Cerebellar cortex (tissue), 1 donor: ENCODE results near the gene IBA57.

Source experiments
- DNase-seq: peaks from one replicate; pipeline ENCODE4 v3.0.0-alpha.2; 2015; ENCODE audit warnings: low spot score

Gene IBA57

DNA sequence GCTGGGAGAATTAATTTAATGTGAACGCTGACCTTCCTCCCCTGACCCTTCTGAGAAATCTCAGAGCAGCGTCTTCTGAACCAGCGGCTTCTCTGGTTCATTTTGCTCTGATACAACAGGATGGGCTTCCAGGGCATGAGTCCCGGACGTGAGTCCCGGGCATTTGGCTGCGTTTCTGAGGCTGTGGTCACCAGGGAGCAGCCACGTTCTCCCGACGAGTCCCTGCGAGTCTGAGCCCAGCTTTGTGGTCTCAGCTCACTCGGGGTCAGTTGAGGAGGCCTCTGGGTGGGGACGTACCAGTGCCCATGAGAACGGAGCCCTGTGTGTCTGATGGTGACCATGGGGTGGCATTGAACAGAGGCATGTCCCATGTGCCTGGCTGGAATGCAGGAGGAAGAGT is 24.6 kb downstream of the IBA57 start:
- no peak for DNase-seq

DNA sequence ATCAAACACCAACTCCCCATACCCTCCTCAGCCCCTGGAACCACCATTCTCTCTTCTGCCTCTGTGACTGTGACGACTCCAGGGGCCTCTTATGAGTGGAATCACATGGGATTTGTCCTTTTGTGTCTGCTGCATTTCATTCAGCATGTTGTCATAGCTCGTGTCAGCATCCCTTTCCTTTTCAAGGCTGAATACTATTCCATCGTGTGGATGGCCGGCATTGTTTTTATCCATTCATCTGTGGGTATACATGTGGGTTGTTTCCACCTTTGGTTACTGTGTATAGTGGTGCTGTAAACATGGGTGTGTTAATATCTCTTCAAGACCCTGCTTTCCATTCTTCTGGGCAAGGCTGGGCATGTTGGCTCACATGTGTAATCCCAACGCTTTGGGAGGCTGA is 25.2 kb downstream of the IBA57 start:
- DNase-seq: no peak

DNA sequence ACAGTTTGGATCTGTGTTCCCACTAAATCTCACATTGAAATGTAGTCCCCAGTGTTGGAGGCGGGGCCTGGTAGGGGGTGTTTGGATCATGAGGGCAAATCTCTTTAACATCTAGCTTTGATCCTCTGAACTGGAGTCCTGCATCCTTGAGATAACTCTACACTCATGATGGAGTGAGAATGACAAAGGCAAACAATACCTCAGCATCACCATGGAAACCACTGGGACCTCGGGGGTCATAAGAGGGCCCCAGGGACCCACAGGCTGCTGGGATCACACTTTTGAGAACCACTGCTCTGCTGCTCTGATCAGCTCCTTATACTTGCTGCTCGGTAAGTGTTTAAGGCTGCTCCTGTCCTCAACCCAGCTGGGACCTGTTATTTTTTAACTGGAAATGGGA is 28.8 kb downstream of the IBA57 start:
- DNase-seq: no peak

DNA sequence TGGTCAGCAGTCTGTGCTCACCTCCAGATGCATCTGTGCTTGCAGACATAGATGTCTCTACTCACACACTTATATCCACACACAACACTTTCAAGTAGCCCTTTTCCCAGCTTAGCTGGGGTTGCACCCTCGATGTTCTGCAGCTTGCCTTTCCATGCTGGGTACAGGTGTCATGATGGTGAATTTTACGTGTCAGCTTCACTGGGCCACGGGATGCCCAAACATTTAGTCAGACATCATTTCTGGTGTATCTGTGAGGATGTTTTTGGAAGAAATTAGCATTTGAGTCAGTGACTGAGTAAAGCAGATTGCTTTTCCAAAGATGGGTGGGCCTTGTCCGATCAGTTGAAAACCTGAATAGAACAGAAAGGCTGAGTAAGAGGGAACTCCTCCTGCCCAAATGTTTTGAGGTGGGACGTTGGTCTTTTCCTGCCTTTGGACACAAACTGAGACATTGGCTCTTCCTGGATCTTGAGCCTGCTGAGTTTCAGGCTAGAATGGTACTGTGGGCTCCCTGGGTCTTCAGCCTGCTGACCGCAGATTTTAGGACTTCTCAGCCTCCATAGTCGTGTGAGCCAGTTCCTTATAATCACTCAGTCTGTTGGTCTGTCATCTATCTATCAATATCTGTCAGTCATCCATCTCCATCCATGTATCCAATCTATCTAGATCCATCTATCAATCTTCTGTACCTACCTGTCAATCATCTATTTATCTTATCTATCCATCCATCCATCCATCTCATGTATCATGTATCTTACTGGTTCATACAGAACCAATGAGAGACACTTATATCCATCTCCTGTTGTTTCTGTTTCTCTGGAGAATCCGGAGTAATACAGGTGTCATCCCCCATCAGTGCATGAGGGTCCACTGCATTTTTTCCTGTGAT is 29.6 kb downstream of the IBA57 start:
- no peak for DNase-seq

DNA sequence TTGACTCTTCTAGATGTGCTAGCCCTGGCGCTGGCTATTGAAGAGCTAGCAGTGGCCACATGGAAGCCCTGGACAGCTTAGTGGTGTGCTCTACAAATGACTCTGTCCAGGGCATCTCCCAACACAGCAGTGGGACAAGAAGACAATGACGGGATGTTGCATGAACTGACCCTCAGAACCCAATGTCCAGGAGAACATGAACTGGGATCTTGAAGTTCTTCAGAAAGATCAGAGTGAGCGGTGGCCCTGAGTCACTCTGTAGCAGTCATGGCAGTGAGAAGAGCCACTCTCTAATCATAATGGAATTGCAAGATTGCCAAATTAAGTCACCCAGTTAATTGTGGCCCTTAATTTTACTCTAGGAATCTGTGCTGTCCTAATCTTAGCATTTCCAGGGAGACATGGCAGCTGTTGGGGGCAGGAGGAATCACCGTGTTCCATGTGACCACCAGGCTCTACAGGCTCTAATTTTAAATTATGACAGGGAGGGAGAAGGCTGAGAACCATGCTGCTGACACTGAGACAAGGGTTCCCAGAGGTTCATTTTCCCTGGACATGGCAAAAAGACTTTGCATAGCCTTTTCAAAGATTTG is 32.0 kb downstream of the IBA57 start:
- no peak for DNase-seq

DNA sequence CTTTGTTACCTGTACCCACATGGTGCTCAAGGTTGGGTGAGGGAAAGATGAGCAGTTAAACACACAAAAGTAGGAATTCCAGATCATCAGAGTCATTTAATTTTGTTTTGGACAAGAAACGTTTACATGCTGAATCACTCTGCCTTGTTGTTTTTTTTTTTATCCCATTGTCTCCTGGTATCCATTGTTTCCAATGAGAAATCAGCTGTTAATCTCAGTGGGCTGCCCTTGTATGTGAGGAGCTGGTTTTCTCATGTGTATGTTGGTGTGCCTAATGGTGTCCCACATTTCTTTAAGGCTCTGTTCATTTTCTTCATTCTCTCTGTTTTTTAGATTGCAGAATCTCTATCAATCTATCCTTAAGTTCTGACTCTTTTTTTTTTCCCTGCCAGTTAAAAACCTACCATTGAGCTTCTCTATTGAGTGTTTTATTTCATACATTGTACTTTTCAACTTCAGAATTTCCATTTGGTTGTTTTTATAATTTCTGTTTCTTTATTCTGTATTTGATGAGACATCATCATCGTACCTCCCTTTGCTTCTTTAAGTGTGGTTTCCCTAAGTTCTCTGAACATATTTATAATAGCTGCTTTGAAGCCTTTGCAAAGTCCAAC is 33.5 kb downstream of the IBA57 start:
- no peak for DNase-seq

DNA sequence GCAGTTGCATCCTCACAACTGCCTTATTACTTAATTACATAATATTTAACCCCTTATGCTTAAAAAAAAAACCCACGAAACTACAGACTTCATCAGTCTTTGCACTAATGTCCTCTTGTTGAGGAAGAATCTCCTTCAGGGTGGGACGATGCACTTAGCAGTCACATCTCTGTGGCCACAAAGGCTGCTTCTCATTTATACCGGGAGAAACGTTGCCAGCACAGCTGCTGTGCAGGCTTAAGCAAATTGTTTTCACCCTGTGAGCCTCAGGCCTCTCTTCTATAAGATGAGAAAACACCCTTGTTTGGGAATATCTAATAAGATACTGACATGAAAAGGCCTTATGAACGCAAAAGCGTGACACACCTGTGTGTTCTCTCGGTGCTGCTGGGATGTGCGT is 39.4 kb downstream of the IBA57 start:
- no peak for DNase-seq

DNA sequence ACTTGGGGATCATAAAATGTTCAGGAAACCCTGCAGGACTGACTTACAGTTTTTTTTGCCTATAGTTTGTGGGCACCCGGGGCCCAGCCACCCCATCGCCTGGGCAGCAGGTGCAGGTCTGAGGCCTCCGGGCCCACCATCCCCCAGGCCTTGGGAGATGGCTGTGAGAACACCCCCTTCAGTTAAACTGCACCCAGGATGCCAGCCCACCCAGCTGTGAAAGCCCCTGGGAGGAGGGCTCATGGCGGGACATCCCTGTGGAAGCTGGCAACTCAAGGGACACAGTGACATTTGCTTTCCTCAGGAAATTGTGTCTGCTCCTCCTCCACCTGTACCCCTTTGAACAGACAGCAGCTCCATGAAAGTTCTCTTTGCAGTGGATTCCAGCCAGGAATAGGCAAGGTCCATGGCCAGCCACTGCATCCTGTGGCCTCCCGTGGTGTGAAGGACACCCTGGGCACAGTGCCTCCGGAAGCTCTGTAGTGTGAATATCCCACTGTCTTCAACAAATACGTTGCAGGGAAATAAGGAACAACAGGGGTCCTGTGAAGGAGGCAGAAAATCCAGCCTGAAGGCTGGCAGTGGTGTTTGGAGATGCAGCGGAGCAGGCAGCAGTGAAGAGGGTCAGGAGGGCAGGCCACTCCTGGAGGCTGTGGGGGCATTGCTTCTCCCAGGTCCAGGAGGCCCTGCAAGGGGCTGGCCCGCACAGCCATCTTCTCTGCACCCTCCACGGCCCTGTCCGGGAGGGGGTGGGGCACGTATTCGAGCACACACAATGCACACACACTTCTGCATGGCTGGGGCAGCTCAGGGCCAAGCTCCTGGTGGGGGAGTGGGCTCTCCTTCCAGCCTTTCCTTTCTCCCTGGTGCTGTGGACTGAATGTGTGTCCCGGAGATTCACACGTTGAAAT is 40.2 kb downstream of the IBA57 start:
- no peak for DNase-seq

DNA sequence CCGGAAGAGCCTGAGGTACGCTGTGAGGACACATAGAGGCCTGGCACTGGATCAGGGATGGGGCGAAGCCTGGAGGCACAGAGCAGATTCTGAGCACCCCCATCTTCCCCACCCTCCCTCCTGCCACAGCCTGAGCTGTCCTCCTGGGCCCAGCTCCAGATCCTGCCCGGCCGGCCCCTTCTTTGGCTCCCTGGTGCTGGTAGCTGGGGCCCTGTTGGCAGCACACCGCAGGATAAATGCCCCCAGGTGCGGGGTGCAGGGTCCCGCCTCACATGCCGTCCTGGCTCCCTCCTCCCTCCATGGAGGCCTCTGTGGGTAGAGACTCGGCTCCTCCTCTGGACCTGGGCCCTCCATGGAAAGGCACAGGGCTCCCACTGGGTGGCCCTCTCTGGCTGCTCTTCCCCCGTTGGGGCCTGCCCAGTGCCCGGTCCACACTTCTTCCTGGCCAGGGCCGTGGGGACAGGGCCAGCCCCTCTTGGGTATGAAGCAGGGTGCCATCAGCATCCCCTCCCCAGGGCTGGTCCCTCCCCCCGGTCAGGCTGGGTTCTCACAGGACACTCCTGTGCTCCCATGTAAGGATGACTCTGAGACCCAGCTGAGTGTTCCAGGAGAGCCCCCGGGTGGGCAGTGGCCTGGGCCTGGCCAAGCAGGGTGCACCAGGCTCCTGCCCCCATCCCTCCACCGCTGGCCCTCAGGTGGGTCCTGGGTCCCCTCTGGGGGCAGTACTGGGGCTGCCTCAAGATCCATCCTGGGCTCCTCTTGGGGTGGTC is 41.2 kb downstream of the IBA57 start:
- DNase-seq: no peak

DNA sequence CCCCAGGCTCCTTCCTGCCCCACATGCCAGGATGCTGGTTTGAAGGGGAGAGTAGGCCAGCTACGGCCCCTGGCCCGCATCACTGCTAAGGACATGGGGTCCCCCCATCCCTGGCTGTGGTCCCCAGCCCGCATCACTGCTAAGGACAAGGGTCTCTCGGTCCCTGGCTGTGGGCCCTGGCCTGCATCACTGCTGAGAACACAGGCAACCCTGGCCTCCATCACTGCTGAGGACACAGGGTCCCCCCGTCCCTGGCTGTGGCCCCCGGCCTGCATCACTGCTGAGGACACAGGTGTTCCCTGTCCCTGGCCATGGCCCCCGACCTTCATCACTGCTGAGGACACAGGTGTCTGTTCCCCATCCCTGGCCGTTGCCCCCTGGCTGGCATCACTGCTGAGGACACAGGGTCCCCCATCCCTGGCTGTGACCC is 41.8 kb downstream of the IBA57 start:
- DNase-seq: no peak

DNA sequence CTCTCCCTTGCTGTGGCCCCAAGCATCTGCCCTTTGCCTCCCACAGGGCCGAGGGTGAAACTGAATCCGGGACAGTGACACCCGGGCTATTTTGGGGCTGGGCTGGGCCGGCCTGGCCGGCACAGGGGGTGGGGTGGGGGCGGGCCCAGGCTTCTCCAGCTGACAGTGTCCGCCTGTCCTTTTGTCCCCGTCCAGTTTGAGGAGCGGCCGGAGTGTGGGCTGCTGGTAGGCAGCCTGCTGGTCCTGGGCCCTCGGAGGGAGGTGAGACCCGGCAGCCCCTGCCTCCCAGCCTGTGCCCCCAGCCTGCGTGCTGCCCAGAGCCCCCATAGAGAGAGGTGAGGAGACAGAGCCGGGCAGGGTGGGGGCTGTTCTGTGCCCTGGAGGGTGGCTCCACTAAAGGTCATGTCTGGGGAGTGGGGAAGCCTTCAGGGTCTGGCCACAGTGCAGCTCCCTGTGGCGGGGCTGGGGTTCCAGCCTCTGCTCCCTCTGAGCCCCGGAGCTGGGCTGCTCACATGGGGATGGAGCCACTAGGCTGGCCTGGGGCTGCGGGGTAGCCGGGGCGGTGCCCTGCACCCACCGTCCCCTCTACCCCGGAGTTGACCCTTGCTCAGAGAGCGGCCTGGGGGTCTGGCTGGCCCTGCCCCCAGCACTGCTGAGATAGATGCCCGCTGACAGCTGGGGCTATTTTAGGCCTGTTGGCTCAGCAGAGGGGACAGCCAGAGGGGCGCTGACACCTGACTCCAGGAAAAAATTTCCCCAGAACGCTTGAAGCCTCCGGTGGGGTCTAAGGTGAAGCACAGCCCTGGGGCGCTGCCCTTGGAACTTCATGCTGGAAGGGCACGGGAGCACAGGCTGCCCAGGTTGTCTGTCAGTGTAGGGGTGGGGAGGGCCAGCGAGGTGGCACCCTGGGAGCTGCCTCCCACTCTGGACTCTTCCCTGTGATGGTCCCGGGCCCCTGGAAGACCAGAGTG is 42.5 kb downstream of the IBA57 start, which contains the start of gene OBSCN:
Gene OBSCN, plus strand, starts transcription at position 194 of the 971 bp plus-strand sequence. CDS start 3,740 bp downstream, outside the sequence.
- no peak for DNase-seq

DNA sequence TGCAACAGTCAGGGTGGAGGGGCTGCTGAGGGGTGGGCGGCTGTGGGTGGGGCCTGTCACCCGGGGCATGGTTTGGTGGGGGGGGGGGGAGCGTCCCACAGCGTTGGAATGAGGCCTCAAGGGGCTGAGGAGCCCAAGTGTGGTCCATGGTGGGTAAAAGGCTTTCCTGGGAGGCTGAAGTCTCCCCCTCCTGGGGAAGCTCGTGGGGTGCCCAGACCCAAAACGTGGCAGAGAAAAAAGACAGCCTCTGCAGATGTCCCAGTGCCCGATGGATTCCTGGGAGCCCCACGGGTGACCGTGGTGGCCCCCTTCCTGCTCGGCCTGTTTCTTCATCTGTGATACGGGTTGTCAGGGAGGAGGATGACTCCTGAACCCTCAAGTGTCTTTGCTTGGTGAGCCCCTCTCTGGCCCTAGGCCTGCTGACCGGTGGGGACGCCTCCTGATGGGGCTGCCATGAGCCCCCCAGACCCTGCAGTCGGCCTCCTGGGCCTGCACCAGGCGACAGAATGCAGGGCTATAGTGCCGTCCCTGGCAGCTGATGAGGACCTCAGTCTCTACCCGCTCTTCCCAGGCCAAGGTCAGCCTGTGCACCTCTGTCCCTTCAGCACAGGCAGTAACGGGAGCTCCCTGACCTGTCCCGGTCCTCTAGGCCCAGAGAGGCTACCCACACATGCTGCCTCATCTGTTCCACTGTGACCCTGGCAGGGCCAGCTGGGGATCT is 43.4 kb downstream of the IBA57 start:
- no peak for DNase-seq

DNA sequence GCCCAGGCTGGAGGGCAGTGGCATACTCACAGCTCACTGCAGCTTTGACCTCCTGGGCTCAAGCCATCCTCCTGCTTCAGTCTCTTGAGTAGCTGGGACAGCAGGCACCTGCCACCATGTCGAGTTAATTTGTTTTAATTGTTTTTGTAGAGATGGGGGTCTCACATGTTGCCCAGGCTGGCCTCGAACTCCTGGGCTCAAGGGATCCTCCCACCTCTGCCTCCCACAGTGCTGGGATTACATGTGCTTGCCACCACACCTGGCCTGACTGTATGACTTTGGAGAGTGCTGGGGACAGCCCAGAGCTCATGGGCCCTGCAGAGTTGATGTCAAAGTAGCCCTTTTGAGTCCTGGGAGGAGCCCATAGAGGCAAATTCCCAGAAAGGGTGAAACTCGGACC is 44.1 kb downstream of the IBA57 start:
- no peak for DNase-seq

DNA sequence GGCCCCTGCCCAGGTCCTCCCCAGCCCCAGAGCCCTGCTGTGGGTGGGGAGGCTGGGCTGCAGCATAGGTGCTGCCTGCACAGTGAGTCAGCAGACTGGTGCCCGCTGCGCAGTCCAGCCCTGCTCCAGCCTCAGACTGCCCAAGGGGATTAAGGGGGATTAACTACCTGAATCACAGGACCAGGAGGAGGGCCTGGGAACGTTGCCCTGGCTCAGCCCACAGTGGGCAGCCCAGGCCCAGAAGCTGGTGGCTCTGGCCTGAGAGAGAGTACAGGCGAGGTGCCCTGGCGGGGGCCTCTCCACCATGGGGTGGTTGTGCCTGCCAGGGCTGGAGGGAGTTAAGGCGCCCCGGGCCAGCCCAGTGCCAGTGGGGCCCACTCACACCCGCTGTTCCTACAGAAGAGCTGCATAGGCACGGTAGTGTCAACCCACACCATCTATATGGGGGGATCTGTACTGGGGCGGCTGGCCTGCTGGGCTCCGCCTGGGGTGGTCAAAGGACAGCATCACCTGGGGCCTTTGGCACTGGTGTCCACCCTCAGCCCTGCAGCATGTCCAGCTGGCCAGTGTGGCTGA is 44.6 kb downstream of the IBA57 start:
- no peak for DNase-seq

DNA sequence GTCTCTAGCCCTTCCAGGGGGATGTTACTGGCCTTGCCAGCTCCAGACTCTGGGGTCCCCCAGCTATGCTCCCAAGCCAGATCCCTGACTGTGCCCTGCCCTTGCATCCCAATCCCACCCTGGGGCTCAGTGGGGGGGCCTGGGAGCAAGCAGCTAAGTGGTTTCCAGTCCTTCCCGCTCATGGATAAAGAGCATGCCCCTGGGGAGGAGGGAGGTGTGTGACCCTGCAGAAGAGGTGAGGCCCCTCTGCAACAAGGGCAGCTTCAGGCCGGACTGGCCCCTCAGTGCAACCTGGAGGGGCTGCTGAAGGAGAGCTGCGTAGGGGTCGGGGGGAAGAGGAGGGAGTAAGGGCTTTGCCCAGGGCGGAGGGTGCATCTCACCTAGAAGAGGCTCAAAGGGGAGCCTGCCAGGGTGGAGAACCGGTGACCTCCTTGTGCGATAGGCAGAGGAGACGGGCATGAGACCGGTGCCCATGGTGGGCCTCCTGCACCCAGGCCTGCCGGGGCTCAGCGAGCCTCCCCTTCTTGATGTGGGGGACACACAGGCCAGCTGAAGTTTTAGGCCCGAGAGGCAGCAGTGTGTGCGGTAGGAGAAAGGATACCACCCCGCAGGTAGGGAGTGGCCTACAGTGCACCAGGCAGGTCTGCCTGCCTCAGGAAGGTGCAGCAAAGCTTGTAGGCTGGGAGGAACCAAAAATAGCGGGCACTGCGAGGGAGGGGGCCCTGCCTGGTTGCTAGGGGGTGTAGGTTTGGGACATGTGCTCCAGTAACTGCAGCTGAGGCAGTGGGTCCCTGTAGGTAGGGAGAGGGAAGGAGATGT is 45.3 kb downstream of the IBA57 start:
- DNase-seq: no peak

DNA sequence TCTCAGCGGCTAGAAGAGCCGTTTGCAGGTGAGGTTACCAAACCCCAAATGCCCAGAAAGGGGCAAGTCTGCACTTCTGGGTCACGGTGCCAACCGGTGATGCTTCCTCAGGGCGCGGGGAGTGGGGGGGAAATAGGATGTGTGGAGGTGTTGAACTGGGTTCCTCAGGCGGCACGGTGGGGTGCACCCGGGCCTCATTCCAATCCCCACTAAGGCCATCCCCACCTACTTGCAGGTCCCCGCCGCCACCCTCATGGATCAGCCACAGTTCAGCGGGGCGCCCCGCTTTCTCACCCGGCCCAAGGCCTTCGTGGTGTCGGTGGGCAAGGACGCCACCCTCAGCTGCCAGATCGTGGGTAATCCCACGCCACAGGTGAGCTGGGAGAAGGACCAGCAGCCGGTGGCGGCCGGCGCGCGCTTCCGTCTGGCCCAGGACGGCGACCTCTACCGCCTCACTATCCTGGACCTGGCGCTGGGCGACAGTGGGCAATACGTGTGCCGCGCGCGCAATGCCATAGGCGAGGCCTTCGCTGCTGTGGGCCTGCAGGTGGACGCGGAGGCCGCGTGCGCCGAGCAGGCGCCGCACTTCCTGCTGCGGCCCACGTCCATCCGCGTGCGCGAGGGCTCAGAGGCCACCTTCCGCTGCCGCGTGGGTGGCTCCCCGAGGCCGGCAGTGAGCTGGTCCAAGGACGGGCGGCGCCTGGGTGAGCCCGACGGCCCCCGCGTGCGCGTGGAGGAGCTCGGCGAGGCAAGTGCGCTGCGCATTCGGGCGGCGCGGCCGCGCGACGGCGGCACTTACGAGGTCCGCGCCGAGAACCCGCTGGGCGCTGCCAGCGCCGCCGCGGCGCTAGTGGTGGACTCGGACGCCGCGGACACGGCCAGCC is 46.2 kb downstream of the IBA57 start:
- no peak for DNase-seq

DNA sequence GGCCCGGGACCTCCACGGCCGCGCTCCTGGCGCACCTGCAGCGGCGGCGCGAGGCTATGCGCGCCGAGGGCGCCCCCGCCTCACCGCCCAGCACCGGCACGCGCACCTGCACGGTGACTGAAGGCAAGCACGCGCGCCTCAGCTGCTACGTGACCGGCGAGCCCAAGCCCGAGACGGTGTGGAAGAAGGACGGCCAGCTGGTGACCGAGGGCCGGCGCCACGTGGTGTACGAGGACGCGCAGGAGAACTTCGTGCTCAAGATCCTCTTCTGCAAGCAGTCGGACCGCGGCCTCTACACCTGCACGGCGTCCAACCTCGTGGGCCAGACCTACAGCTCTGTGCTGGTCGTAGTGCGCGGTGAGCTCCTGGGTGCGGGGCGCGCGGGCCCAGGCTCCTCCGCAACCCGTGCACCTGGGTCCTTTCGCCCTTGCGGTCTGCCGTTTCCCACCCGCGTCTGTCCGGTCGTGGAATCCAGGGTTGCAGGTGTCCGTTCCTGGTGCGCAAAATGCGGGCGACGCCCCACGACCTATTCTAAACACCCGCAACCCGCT is 46.9 kb downstream of the IBA57 start:
- no peak for DNase-seq
